ENCODE data around the gene CCNT2.

GRCh38 chr2:134957477-134957876 is 38.9 kb downstream of the CCNT2 start:
- TF ChIP-seq CTCF (IDR thresholded peaks at IDR 0.05; ENCODE audit: poor library complexity) (no peak), EZH2phosphoT487 (IDR thresholded peaks at IDR 0.05; ENCODE audit: low read depth, severe bottlenecking, unreplicated experiment) (no peak), EZH2 (IDR thresholded peaks at IDR 0.05; ENCODE audit: borderline replicate concordance) (no peak)

Data from hepatocyte (in vitro differentiated cells).